Measurements from ENCODE around the gene CNFN.
A peak's percentile ranks its signal among the peaks of the same experiment; 100 is the strongest.

The CNFN gene

GRCh38 chr19:42407816-42408175 is 17.7 kb upstream of the CNFN start:
- DNase-seq, result no peak

- DNase-seq, result no peak
Observed at GRCh38 chr19:42407085-42407815, 17.2 kb upstream of the CNFN start.

- no peak for DNase-seq
Observed at GRCh38 chr19:42406111-42406510, 16.0 kb upstream of the CNFN start.

- no peak for DNase-seq
Observed at GRCh38 chr19:42403586-42403985, 13.5 kb upstream of the CNFN start.

GRCh38 chr19:42402376-42403116 is 12.4 kb upstream of the CNFN start:
- DNase-seq, result no peak

- peak; percentile 77 for DNase-seq
Observed at GRCh38 chr19:42401365-42402303, 11.5 kb upstream of the CNFN start.

- no peak for DNase-seq
Observed at GRCh38 chr19:42400404-42400803, 10.3 kb upstream of the CNFN start.

GRCh38 chr19:42397263-42398166 is 7.4 kb upstream of the CNFN start:
- DNase-seq, result no peak

- DNase-seq, result peak; percentile 98
Observed at GRCh38 chr19:42396381-42397262, 6.5 kb upstream of the CNFN start.

GRCh38 chr19:42394751-42395150 is 4.7 kb upstream of the CNFN start:
- DNase-seq, result no peak

- DNase-seq, result no peak
Observed at GRCh38 chr19:42392165-42392564, 2.1 kb upstream of the CNFN start.

- DNase-seq, result no peak
Observed at GRCh38 chr19:42388851-42389489, 1.1 kb downstream of the CNFN start.

GRCh38 chr19:42386974-42387707 is 3.0 kb downstream of the CNFN start:
- DNase-seq, result peak; percentile 69

GRCh38 chr19:42380155-42380554 is 9.9 kb downstream of the CNFN start:
- no peak for DNase-seq

GRCh38 chr19:42378225-42379215 is 11.6 kb downstream of the CNFN start:
- DNase-seq, result no peak

GRCh38 chr19:42376177-42376555 is 13.9 kb downstream of the CNFN start:
- DNase-seq, result no peak

- no peak for DNase-seq
Observed at GRCh38 chr19:42375415-42376176, 14.5 kb downstream of the CNFN start.

GRCh38 chr19:42374826-42375376 is 15.2 kb downstream of the CNFN start:
- DNase-seq, result no peak
